AG09309 (cell line): ENCODE data around the gene MYO1D.

ENCODE experiments used
- DNase-seq: peaks from one replicate; pipeline ENCODE4 v3.0.0-alpha.2; 2010; ENCODE audit warnings: low read depth
- H3K4me3 ChIP-seq: 2 replicates; pipeline ENCODE4 v1.5.1; 2011; ENCODE audit warnings: mild to moderate bottlenecking, low read depth, low read length, moderate library complexity; ENCODE audit not compliant: control insufficient read depth
- TF ChIP-seq, protein P1 (sequence below): IDR thresholded peaks from 2 replicates; pipeline ENCODE4 v1.5.1; 2011; ENCODE audit warnings: mild to moderate bottlenecking, low read depth, low read length, inconsistent platforms; ENCODE audit not compliant: insufficient read depth, control insufficient read depth; ENCODE audit errors: missing control alignments

Gene MYO1D

DNA sequence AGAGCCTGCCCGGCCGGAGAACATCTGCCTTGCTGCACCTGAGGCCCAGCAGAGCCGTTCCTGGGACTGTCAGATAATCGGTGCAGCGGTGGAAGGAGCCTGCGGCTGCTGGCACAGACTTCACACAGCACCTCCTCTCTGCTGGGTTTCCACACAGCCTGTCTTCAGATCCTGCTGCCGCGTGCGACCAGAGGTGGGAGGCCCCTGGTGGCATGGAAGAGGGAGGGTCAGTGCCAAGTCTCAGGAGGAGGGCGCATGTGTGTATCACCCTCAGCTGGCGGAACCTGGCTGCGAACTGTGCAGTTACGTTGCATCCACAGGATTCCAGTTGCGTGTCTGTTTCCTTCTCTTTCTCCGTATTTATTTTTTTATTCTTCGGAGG, 386.8 kb downstream of the MYO1D start:
- TF ChIP-seq, protein P1, sequence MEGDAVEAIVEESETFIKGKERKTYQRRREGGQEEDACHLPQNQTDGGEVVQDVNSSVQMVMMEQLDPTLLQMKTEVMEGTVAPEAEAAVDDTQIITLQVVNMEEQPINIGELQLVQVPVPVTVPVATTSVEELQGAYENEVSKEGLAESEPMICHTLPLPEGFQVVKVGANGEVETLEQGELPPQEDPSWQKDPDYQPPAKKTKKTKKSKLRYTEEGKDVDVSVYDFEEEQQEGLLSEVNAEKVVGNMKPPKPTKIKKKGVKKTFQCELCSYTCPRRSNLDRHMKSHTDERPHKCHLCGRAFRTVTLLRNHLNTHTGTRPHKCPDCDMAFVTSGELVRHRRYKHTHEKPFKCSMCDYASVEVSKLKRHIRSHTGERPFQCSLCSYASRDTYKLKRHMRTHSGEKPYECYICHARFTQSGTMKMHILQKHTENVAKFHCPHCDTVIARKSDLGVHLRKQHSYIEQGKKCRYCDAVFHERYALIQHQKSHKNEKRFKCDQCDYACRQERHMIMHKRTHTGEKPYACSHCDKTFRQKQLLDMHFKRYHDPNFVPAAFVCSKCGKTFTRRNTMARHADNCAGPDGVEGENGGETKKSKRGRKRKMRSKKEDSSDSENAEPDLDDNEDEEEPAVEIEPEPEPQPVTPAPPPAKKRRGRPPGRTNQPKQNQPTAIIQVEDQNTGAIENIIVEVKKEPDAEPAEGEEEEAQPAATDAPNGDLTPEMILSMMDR: no peak
- no peak for DNase-seq
- H3K4me3 ChIP-seq: no peak overlapping the region

- no peak for DNase-seq
- no peak overlapping the region for H3K4me3 ChIP-seq
- TF ChIP-seq, protein P1: no peak
These were observed 387.4 kb downstream of the MYO1D start for GRCh38 chr17:32489320-32490100.

DNA sequence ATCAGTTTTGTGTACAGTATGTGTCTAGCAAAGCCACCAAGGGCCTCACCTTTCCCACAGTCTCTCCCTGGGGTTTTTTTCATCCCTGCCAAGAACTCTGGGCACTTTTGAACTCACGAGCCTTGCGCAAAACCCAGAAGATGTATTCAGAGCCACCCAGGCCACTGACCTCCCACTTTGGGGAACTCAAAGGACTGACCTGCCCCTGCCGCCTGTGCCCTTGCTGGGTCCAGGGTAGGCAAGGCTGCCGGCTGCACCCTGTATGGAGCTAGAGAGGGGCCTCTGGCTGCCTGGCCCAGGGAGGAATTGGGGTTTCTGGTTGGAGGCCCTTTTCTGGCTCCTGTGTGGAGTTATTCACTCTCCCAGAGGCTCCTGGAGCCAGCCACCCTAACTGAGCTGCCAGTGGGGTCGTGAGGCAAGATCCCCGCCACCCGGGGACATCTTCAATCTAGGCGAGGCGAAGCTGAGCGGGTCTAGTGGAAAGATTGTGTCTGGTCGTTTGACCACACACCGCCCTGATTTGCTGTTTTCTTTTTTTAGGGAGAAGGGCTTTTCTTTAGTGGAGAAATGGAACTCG, 388.2 kb downstream of the MYO1D start:
- no peak for DNase-seq
- no peak overlapping the region for H3K4me3 ChIP-seq
- TF ChIP-seq, protein P1: no peak

DNA sequence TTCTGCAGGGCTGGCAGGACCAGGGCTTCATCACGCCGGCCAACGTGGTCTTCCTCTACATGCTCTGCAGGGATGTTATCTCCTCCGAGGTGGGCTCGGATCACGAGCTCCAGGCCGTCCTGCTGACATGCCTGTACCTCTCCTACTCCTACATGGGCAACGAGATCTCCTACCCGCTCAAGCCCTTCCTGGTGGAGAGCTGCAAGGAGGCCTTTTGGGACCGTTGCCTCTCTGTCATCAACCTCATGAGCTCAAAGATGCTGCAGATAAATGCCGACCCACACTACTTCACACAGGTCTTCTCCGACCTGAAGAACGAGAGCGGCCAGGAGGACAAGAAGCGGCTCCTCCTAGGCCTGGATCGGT, 388.8 kb downstream of the MYO1D start:
- TF ChIP-seq, protein P1: no peak
- H3K4me3 ChIP-seq: no peak overlapping the region

DNA sequence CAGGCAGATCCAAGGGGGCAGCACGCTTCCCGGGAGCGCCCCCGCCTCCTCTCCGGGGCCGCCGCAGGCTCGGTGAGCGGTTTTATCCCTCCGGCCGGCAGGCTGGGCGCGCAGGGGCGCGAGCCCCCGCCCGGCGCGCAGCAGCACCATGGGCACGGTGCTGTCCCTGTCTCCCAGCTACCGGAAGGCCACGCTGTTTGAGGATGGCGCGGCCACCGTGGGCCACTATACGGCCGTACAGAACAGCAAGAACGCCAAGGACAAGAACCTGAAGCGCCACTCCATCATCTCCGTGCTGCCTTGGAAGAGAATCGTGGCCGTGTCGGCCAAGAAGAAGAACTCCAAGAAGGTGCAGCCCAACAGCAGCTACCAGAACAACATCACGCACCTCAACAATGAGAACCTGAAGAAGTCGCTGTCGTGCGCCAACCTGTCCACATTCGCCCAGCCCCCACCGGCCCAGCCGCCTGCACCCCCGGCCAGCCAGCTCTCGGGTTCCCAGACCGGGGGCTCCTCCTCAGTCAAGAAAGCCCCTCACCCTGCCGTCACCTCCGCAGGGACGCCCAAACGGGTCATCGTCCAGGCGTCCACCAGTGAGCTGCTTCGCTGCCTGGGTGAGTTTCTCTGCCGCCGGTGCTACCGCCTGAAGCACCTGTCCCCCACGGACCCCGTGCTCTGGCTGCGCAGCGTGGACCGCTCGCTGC, 389.3 kb downstream of the MYO1D start:
- H3K4me3 ChIP-seq: peak overlapping the region; percentile 47
- no peak for DNase-seq

More for the DNA sequence above, 388.8 kb downstream of the MYO1D start:
- no peak for DNase-seq

DNA sequence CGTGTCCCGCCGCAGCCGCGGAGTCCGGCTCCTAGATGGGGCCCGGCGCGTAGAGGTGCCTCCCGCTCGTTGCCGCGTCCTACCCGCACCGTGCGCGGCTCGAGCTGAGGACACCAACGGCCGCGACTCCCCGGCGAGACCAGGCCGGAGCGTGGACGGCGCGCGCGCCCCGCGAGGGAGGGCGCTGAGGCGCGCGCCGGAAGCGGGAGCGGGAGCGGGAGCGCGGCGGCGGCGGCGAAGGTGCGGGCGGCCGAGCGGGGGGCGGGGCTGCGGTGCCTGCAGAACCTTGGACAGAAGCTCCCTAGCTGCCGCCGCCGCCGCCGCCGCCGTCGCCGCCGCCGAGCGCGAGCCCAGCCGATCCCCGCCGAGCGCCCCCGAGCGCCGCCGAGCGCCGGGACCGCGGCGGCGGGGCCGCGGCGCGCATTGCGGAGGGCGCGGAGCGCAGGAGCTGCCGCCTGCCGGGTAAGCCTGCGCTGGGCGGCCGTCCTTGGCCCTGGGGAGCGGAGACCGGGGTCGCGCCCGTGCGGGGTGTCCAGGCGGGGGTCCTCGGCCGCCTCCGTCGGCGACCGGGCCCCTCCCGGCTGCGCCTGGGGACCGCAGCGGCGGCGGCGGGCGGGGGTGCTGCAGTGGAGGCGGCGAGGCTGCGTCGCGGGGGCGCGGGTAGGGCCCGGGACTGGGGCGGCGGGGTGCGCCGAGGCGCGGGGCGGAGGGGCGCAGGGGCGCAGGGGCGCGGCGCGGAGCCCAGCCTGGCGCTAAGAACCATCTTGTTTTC, 390.0 kb downstream of the MYO1D start, which contains the start of gene CDK5R1:
Gene CDK5R1 (plus strand): TSS at position 293 of the 772 bp plus-strand sequence. CDS start 628 bp downstream, outside the sequence.
- no peak for DNase-seq
- H3K4me3 ChIP-seq: peak within 1 kb of the TSS; percentile 47
- TF ChIP-seq, protein P1: no peak

More for the DNA sequence above, 389.3 kb downstream of the MYO1D start:
- TF ChIP-seq, protein P1: no peak
